CD14-positive monocyte (primary cell): ENCODE data around the gene TMPRSS3. TPM values are rescaled to one million over a fixed set of nuclear protein-coding genes. Genes with fewer than 3 reads are reported as not detected.

ENCODE experiments used
- DNase-seq, 3 donors: peaks; one replicate each; pipeline ENCODE4 v3.0.0-alpha.2; 2011 to 2022
- H2AFZ ChIP-seq: 2 replicates; pipeline ENCODE4 v1.6.0; 2012; ENCODE audit warnings: mild to moderate bottlenecking, low read depth, low read length, inconsistent platforms; ENCODE audit not compliant: insufficient read depth, poor library complexity, severe bottlenecking
- H3K27ac ChIP-seq, 2 donors: 1 replicate in 1 of 2; 2 replicates in 1 of 2; pipeline ENCODE4 v1.5.1; 2012 to 2013; ENCODE audit warnings: low read length in 2 of 2, control low read depth in 1 of 2, inconsistent platforms in 1 of 2, low read depth in 1 of 2, mild to moderate bottlenecking in 1 of 2
- H3K27me3 ChIP-seq, 2 donors: one replicate each; pipeline versions ENCODE4 v1.6.0 to v1.6.1; 2011 to 2013; ENCODE audit warnings: low read length in 2 of 2; ENCODE audit not compliant: control insufficient read depth in 2 of 2, insufficient read depth in 2 of 2
- H3K36me3 ChIP-seq, 2 donors: replicated peaks in 1 of 2; 1 replicate in 1 of 2; 2 replicates in 1 of 2; pipeline versions ENCODE4 v1.5.1 to v1.6.1; 2012 to 2013; ENCODE audit warnings: low read length in 2 of 2, control low read depth in 1 of 2, inconsistent platforms in 1 of 2, mild to moderate bottlenecking in 1 of 2; ENCODE audit not compliant: insufficient read depth in 2 of 2, control insufficient read depth in 1 of 2
- H3K4me1 ChIP-seq, 2 donors: 1 replicate in 1 of 2; 2 replicates in 1 of 2; pipeline versions ENCODE4 v1.5.1 to v1.6.1; 2012 to 2013; ENCODE audit warnings: low read length in 2 of 2, control low read depth in 1 of 2, inconsistent platforms in 1 of 2, mild to moderate bottlenecking in 1 of 2, moderate library complexity in 1 of 2; ENCODE audit not compliant: insufficient read depth in 2 of 2, control insufficient read depth in 1 of 2
- H3K4me2 ChIP-seq: replicated peaks from 2 replicates; pipeline ENCODE3; 2012; ENCODE audit warnings: low read length, moderate library complexity, mild to moderate bottlenecking; ENCODE audit not compliant: poor library complexity, severe bottlenecking; ENCODE audit errors: extremely low read depth
- H3K4me3 ChIP-seq, 3 experiments: fragments of 200-600 bp in 1 of 3; sonication (generic) in 1 of 3; replicated peaks in 1 of 3; 1 replicate in 2 of 3; 2 replicates in 1 of 3; pipeline ENCODE4 v1.5.1; 2011 to 2013; ENCODE audit warnings: low read length in 3 of 3, mild to moderate bottlenecking in 3 of 3, control low read depth in 2 of 3, low read depth in 2 of 3, inconsistent platforms in 1 of 3, moderate library complexity in 1 of 3
- H3K79me2 ChIP-seq: 2 replicates; pipeline ENCODE4 v1.6.0; 2012; ENCODE audit warnings: mild to moderate bottlenecking, control low read depth, inconsistent platforms, low read length, moderate library complexity; ENCODE audit not compliant: insufficient read depth
- H3K9ac ChIP-seq: 2 replicates; pipeline ENCODE4 v1.6.0; 2017; ENCODE audit warnings: low read length, mild to moderate bottlenecking; ENCODE audit not compliant: insufficient read depth, poor library complexity, severe bottlenecking
- H3K9me3 ChIP-seq, 2 donors: replicated peaks in 1 of 2; 1 replicate in 1 of 2; 2 replicates in 1 of 2; pipeline versions ENCODE4 v1.5.1 to v1.6.1; 2012 to 2013; ENCODE audit warnings: low read length in 2 of 2, control low read depth in 1 of 2; ENCODE audit not compliant: control insufficient read depth in 1 of 2, insufficient read depth in 1 of 2
- H4K20me1 ChIP-seq: 2 replicates; pipeline ENCODE4 v1.6.0; 2012; ENCODE audit warnings: mild to moderate bottlenecking, low read length, control low read depth, moderate library complexity; ENCODE audit not compliant: insufficient read depth
- H3K27ac Mint-ChIP-seq, 7 donors: one replicate each; pipeline ENCODE4 v1.8.0; 2020; ENCODE audit warnings: mild to moderate bottlenecking in 7 of 7, mixed read lengths in 7 of 7, moderate library complexity in 6 of 7, inconsistent platforms in 2 of 7
- H3K27me3 Mint-ChIP-seq, 3 donors: one replicate each; pipeline ENCODE4 v1.8.0; 2021 to 2022; ENCODE audit warnings: low read depth in 3 of 3, mild to moderate bottlenecking in 3 of 3, mixed read lengths in 3 of 3, moderate library complexity in 3 of 3, inconsistent platforms in 1 of 3
- H3K36me3 Mint-ChIP-seq, 2 donors: one replicate each; pipeline ENCODE4 v1.8.0; 2020; ENCODE audit warnings: mixed read lengths in 2 of 2, inconsistent platforms in 1 of 2, mild to moderate bottlenecking in 1 of 2
- H3K4me1 Mint-ChIP-seq: one replicate; pipeline ENCODE4 v1.8.0; 2020; ENCODE audit warnings: mild to moderate bottlenecking, mixed read lengths
- H3K4me3 Mint-ChIP-seq, 2 donors: one replicate each; pipeline ENCODE4 v1.8.0; 2020; ENCODE audit warnings: mild to moderate bottlenecking in 2 of 2, mixed read lengths in 2 of 2, moderate library complexity in 1 of 2
- H3K9me3 Mint-ChIP-seq, 7 donors: one replicate each; pipeline ENCODE4 v1.8.0; 2020 to 2022; ENCODE audit warnings: mixed read lengths in 7 of 7, mild to moderate bottlenecking in 6 of 7, moderate library complexity in 6 of 7, inconsistent platforms in 2 of 7
- WGBS: methylation state at CpG from one replicate; pipeline ENCODE4 v1.1.5; 2013; ENCODE audit warnings: missing lambda C conversion rate; ENCODE audit not compliant: insufficient coverage; 5-methylcytosine and 5-hydroxymethylcytosine counted together
- intact Hi-C, 2 donors: fragments of 100-400 bp; cut with micrococcal nuclease; formaldehyde crosslinking; loops; one replicate each; pipeline versions ENCODE4 v1.15.0 to v1.15.1; 2023
- polyA plus RNA-seq, 3 donors: library from polyadenylated mRNA; depleted of rRNA in 1 of 3; unstranded in 2 of 3; stranded (reverse) in 1 of 3; fragments of 300-500 nt in 2 of 3; fragments of >200 nt in 1 of 3; fragmentation: Illumina TruSeq in 2 of 3; gene quantifications; 1 replicate in 2 of 3; 2 replicates in 1 of 3; pipeline ENCODE4 v1.2.3, GENCODE V29; 2012 to 2021
- TF ChIP-seq, protein P1 (sequence below): fragments of 200-600 bp; IDR thresholded peaks from one replicate; pipeline ENCODE4 v1.8.0; 2022; ENCODE audit warnings: antibody characterized with exemption, mild to moderate bottlenecking

Gene TMPRSS3
- polyA plus RNA-seq, 3 donors: 0.30 TPM; not detected in 2

DNA sequence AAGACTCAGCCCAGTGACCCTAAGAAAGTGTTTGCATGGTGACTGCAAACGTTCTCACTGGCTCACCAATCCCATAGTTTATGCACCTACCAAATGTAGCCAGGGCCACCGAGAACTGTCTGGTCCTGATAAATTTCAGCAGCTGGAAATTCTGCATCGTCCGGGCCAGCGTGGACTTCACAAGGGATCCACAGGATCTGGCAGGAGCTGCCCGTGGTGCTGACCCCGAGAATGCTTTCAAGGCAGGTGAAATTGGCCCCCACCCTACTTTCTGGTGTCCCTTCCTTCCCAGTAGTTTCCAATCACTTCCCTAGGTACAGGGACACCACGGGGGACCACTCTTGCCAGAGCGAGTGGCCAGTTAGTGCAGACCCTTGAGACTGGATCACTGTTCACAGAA is 34.0 kb upstream of the TMPRSS3 start:
- Histone ChIP-seq H3K36me3 (no peaks in the 10 kb centered on the region), H2AFZ (no peak overlapping the region), H4K20me1 (no peaks in the 10 kb centered on the region), H3K27ac (no peak overlapping the region), H3K9ac (no peak overlapping the region), H3K27me3 (no peaks in the 10 kb centered on the region), H3K4me2 (no peak overlapping the region), H3K4me3 (no peak overlapping the region), H3K79me2 (no peaks in the 10 kb centered on the region), H3K9me3 (no peaks in the 10 kb centered on the region), H3K4me1 (peaks cover 19% of the 10 kb centered on the region in 2 donors)
- H3K27ac Mint-ChIP-seq: no peak overlapping the region
- peaks cover 2 to 5% (median 3%) of the 10 kb centered on the region in 3 donors for H3K27me3 Mint-ChIP-seq
- peaks cover 25% of the 10 kb centered on the region for H3K4me1 Mint-ChIP-seq
- TF ChIP-seq, protein P1, sequence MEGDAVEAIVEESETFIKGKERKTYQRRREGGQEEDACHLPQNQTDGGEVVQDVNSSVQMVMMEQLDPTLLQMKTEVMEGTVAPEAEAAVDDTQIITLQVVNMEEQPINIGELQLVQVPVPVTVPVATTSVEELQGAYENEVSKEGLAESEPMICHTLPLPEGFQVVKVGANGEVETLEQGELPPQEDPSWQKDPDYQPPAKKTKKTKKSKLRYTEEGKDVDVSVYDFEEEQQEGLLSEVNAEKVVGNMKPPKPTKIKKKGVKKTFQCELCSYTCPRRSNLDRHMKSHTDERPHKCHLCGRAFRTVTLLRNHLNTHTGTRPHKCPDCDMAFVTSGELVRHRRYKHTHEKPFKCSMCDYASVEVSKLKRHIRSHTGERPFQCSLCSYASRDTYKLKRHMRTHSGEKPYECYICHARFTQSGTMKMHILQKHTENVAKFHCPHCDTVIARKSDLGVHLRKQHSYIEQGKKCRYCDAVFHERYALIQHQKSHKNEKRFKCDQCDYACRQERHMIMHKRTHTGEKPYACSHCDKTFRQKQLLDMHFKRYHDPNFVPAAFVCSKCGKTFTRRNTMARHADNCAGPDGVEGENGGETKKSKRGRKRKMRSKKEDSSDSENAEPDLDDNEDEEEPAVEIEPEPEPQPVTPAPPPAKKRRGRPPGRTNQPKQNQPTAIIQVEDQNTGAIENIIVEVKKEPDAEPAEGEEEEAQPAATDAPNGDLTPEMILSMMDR: no peak
- no peak overlapping the region for H3K4me3 Mint-ChIP-seq
- DNase-seq: no peak
- intact Hi-C loops: no loop called here
- 72% methylated on average over 9 of the region's 9 CpGs for WGBS
- no peaks in the 10 kb centered on the region for H3K36me3 Mint-ChIP-seq
- peaks cover 0 to 9% (median 7%) of the 10 kb centered on the region in 7 donors for H3K9me3 Mint-ChIP-seq

DNA sequence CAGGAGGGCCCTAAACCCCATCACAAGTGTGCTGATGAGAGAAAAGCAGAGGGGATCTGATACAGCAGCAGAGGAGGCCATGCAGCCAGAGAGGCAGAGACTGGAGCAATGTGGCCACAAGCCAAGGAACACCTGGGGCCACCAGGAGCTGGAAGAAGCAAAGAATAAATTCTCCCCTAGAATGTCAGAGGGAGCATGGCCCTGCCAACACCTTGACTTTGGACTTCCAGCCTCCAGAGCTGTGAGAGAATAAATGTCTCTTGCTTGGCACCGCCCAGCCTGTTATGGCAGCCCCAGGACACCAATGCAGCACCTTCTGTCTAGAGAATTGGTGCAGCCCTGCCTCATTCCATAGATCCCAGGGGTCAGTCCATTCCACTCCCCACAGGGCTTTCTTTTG is 33.2 kb upstream of the TMPRSS3 start:
- no peak overlapping the region for H3K4me3 Mint-ChIP-seq
- Histone ChIP-seq H3K9ac (no peak overlapping the region), H4K20me1 (no peaks in the 10 kb centered on the region), H3K4me1 (peaks cover 25 to 27% of the 10 kb centered on the region in 2 donors), H3K36me3 (no peaks in the 10 kb centered on the region), H3K79me2 (no peaks in the 10 kb centered on the region), H3K4me3 (no peak overlapping the region), H3K9me3 (no peaks in the 10 kb centered on the region), H3K4me2 (no peak overlapping the region), H3K27me3 (no peaks in the 10 kb centered on the region), H2AFZ (no peak overlapping the region), H3K27ac (no peak overlapping the region)
- H3K27me3 Mint-ChIP-seq: peaks cover 2 to 7% (median 3%) of the 10 kb centered on the region in 3 donors
- H3K4me1 Mint-ChIP-seq: peaks cover 31% of the 10 kb centered on the region
- no peak for DNase-seq
- H3K27ac Mint-ChIP-seq: no peak overlapping the region
- TF ChIP-seq, protein P1: no peak
- 100% methylated on average over 1 of the region's 1 CpG for WGBS
- H3K9me3 Mint-ChIP-seq: peaks cover 0 to 9% (median 7%) of the 10 kb centered on the region in 7 donors
- intact Hi-C loops: no loop called here
- no peaks in the 10 kb centered on the region for H3K36me3 Mint-ChIP-seq
